Measurements from ENCODE around the gene DDX54.

Gene DDX54

DNA sequence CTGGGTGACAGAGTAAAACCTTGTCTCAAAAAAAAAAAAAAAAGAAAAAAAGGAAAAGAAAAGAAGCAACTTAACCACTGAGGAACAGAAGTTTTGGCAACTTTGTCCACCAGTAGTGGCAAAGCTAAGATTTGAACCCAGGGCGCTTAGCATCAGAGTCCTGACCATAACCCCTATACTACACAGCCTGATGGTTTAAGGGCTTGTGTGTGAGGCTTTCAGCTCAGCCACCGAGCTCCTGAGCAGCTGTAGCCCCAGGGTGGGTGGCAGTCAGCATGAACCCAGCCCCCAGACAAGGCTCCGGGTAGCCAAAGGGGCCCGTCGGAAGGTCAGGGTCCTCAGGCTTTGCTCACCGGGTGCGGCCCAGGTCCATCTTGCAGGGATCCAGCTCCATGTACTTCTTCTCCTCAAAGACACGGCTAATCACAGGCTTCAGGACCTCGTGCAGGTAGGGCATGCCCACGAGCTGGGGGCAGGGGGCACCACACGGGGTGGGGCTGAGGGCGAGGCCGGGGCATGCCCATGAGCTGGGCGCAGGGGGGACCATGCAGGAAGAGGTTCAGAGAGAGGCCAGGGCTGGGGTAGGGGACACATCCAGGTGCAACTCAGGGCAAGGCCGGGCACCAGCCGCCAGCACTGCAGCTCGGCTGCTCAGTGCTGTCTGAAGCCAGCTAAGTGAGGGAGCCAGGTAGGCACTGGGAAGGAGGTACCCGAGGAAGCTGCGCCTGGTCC, 70.7 kb downstream of the DDX54 start:
- Histone ChIP-seq H3K9me3 (ENCODE audit: control insufficient read depth in 2 of 2, low read length in 2 of 2) (no peaks in the 10 kb centered on the region), H3K4me3 (ENCODE audit: low read length in 2 of 2) (no peak overlapping the region), H3K9ac (ENCODE audit: low read length in 2 of 2) (no peak overlapping the region), H3K27ac (ENCODE audit: low read length) (no peak overlapping the region), H3K36me3 (ENCODE audit: control insufficient read depth in 2 of 2, insufficient read depth in 2 of 2, low read length in 2 of 2) (no peaks in the 10 kb centered on the region), H3K27me3 (ENCODE audit: control insufficient read depth in 1 of 2, insufficient read depth in 2 of 2, low read length in 2 of 2) (peaks cover 6 to 18% of the 10 kb centered on the region in 2 donors), H3K4me1 (ENCODE audit: control insufficient read depth, insufficient read depth, low read length) (no peaks in the 10 kb centered on the region)

DNA sequence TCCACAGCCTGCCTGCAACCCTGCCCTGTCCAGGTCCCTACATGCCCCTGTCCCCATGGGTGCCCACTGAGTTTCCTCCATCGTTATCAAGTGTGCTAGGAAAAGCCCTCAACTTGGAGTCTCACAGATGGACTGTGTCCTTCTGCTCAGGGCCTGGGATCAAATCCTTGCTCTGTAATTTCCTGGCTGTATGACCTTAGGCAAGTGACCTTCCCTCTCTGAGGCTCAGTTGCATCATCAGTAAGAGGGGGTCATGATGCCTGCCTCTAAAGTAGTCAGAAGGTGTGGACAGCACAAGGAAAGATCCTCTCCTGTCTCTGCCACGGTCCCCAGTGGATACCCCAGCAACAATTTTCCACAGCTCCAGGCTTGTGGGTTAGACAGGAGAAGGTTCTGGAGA, 71.9 kb downstream of the DDX54 start:
- Histone ChIP-seq H3K9ac (ENCODE audit: low read length in 2 of 2) (no peak overlapping the region), H3K36me3 (ENCODE audit: control insufficient read depth in 2 of 2, insufficient read depth in 2 of 2, low read length in 2 of 2) (no peaks in the 10 kb centered on the region), H3K9me3 (ENCODE audit: control insufficient read depth in 2 of 2, low read length in 2 of 2) (no peaks in the 10 kb centered on the region), H3K4me1 (ENCODE audit: control insufficient read depth, insufficient read depth, low read length) (no peaks in the 10 kb centered on the region), H3K4me3 (ENCODE audit: low read length in 2 of 2) (no peak overlapping the region), H3K27me3 (ENCODE audit: control insufficient read depth in 1 of 2, insufficient read depth in 2 of 2, low read length in 2 of 2) (peaks cover 6 to 16% of the 10 kb centered on the region in 2 donors), H3K27ac (ENCODE audit: low read length) (no peak overlapping the region)

DNA sequence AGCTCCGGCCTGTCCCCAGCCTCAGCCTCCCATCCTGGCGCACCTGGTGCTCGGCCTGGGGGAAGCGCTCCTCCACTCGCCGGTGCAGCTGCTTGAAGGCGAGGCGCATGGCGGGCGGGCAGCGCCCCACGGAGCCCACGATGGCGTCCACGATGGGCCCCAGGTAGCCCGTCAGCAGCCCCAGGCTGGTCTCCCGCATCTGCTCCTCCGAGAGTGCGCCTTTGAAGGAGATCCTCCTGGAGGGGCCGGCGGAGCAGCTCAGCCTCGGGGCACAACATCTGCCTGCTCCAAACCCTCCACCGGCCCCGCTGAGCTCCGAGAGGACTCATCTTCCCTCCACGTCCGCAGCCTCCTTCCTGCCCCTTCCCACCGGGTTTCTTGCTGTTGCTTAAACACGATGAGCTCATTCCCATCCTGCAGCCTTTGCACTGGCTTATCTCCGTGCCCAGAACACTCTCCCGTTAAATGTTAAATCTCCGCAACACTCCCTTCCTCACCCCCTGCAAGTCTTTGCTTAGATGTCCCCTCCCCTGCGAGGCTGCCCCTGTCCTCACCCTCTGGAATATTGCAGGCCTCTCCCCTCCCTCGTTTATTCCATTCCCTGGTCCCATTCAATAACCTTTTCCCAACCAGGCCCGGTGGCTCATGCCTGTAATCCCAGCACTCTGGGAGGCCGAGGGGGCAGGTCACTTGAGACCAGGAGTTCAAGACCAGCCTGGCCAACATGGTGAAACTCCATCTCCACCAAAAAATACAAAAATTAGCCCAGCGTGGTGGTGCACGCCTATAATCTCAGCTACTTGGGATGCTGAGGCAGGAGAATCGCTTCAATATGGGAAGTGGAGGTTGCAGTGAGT, 73.0 kb downstream of the DDX54 start:
- Histone ChIP-seq H3K9ac (ENCODE audit: low read length in 2 of 2) (no peak overlapping the region), H3K36me3 (ENCODE audit: control insufficient read depth in 2 of 2, insufficient read depth in 2 of 2, low read length in 2 of 2) (no peaks in the 10 kb centered on the region), H3K27ac (ENCODE audit: low read length) (no peak overlapping the region), H3K4me1 (ENCODE audit: control insufficient read depth, insufficient read depth, low read length) (no peaks in the 10 kb centered on the region), H3K27me3 (ENCODE audit: control insufficient read depth in 1 of 2, insufficient read depth in 2 of 2, low read length in 2 of 2) (peaks cover 6 to 16% of the 10 kb centered on the region in 2 donors), H3K4me3 (ENCODE audit: low read length in 2 of 2) (no peak overlapping the region), H3K9me3 (ENCODE audit: control insufficient read depth in 2 of 2, low read length in 2 of 2) (no peaks in the 10 kb centered on the region)

DNA sequence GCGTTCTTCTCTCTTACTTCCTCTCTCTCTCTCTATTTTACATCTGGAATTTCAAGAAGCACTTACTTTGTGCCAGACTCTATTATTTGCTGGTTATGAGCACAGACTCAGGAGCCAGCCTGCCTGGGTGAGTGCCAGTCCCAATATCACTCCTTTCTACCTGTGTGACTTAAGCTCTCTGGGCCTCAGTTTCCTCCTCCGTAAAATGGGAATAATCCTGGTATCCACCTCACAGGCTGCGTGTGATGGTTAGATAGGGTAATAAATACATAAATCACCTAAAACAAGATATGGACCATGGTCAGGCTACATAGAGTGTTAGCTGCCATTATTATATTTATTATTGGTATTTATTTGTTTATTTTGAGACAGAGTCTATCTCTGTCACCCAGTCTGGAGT, 74.0 kb downstream of the DDX54 start:
- H3K27me3 ChIP-seq (ENCODE audit: control insufficient read depth in 1 of 2, insufficient read depth in 2 of 2, low read length in 2 of 2) = peaks cover 6 to 16% of the 10 kb centered on the region in 2 donors
- no peaks in the 10 kb centered on the region for H3K36me3 ChIP-seq (ENCODE audit: control insufficient read depth in 2 of 2, insufficient read depth in 2 of 2, low read length in 2 of 2)
- no peaks in the 10 kb centered on the region for H3K4me1 ChIP-seq (ENCODE audit: control insufficient read depth, insufficient read depth, low read length)
- H3K9ac ChIP-seq (ENCODE audit: low read length in 2 of 2) = no peak overlapping the region
- H3K27ac ChIP-seq (ENCODE audit: low read length) = no peak overlapping the region
- no peaks in the 10 kb centered on the region for H3K9me3 ChIP-seq (ENCODE audit: control insufficient read depth in 2 of 2, low read length in 2 of 2)
- H3K4me3 ChIP-seq (ENCODE audit: low read length in 2 of 2) = no peak overlapping the region

DNA sequence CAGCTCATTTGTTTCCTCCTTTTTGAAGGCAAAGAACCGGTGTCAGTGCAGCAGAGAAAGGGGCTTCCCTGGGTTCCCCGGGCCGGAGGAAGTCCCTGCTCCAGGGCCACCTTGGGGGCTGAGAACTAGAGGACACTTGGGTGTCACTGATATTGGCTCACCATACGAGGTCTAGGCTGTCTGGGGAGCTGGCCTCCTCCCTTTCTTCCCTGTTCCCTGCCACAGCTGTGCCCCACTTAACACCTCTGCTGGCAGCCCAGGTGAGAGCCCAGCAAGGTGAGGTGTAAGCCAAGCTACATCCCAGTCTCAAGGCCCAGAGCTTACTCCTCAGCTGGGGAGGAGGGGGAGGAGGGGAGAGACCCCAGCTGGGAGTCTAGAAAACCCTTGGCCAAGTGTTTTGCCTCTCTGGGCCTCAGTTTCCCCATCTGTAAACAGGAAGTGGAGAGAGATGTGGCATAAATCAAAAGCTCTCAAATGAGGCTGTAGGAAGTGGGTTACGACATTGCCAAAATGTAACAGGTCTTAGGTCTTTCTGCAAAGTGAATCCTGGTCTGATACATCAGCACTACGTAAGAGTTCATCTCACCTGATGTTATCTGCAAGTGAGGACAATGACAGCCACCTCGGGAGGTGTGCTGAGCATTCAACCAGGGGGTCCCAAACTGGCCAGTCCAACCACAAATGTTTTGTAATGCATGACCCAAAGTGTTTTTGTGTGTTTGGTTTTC, 75.2 kb downstream of the DDX54 start:
- no peak overlapping the region for H3K27ac ChIP-seq (ENCODE audit: low read length)
- H3K27me3 ChIP-seq (ENCODE audit: control insufficient read depth in 1 of 2, insufficient read depth in 2 of 2, low read length in 2 of 2) = peaks cover 7 to 15% of the 10 kb centered on the region in 2 donors
- H3K4me1 ChIP-seq (ENCODE audit: control insufficient read depth, insufficient read depth, low read length) = no peaks in the 10 kb centered on the region
- H3K9me3 ChIP-seq (ENCODE audit: control insufficient read depth in 2 of 2, low read length in 2 of 2) = no peaks in the 10 kb centered on the region
- no peaks in the 10 kb centered on the region for H3K36me3 ChIP-seq (ENCODE audit: control insufficient read depth in 2 of 2, insufficient read depth in 2 of 2, low read length in 2 of 2)
- H3K9ac ChIP-seq (ENCODE audit: low read length in 2 of 2) = no peak overlapping the region
- no peak overlapping the region for H3K4me3 ChIP-seq (ENCODE audit: low read length in 2 of 2)

DNA sequence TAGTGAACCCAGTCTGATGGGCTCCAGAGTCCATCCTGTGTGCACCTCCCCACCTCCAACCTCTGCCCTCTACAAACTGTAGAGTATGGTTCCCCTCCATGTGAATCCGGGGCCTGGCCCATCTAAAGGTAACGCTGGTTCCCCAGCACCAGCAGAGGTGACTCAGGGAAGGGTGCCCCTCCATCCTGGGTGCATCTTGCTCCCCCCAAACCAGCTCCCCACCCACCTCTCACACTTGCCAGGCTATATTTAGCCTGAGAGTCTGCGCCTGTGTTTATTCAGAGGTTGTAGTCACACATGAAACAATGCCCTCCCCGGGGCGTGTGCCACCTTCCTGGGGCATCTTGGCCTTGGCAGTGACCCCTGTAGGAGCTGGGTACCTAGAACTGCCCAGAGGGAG, 75.9 kb downstream of the DDX54 start:
- Histone ChIP-seq H3K9ac (ENCODE audit: low read length in 2 of 2) (no peak overlapping the region), H3K4me1 (ENCODE audit: control insufficient read depth, insufficient read depth, low read length) (no peaks in the 10 kb centered on the region), H3K4me3 (ENCODE audit: low read length in 2 of 2) (no peak overlapping the region), H3K9me3 (ENCODE audit: control insufficient read depth in 2 of 2, low read length in 2 of 2) (no peaks in the 10 kb centered on the region), H3K36me3 (ENCODE audit: control insufficient read depth in 2 of 2, insufficient read depth in 2 of 2, low read length in 2 of 2) (no peaks in the 10 kb centered on the region), H3K27ac (ENCODE audit: low read length) (no peak overlapping the region), H3K27me3 (ENCODE audit: control insufficient read depth in 1 of 2, insufficient read depth in 2 of 2, low read length in 2 of 2) (peaks cover 5 to 14% of the 10 kb centered on the region in 2 donors)

DNA sequence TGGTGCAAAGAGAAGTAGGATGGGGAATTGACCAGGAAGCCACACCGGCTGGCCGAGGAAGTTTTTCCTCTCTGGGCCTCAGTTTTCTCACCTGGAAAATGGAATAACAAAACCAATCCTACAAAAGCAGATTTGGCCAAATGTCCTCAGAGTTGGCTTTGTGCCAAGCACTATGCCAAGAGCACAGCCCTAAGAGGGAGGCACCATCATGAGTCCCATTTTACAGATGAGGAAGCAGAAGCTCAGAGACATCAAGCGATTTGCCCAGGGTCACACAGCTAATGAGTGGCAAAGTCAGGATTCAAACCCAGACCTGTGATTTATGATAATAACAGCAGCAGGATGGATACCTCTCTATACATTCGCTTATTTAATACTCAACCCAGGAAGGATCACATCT, 77.0 kb downstream of the DDX54 start:
- Histone ChIP-seq H3K27me3 (ENCODE audit: control insufficient read depth in 1 of 2, insufficient read depth in 2 of 2, low read length in 2 of 2) (peaks cover 11 to 12% of the 10 kb centered on the region in 2 donors), H3K9ac (ENCODE audit: low read length in 2 of 2) (no peak overlapping the region), H3K9me3 (ENCODE audit: control insufficient read depth in 2 of 2, low read length in 2 of 2) (no peaks in the 10 kb centered on the region), H3K36me3 (ENCODE audit: control insufficient read depth in 2 of 2, insufficient read depth in 2 of 2, low read length in 2 of 2) (no peaks in the 10 kb centered on the region), H3K27ac (ENCODE audit: low read length) (no peak overlapping the region), H3K4me3 (ENCODE audit: low read length in 2 of 2) (no peak overlapping the region), H3K4me1 (ENCODE audit: control insufficient read depth, insufficient read depth, low read length) (no peaks in the 10 kb centered on the region)

Measured in stomach smooth muscle (tissue), 2 donors.